Measurements from ENCODE around the gene C10orf95.

- no peak for TF ChIP-seq CTCF (IDR thresholded peaks at IDR 0.05)
- no peak for TF ChIP-seq EZH2phosphoT487 (IDR thresholded peaks at IDR 0.05)
- TF ChIP-seq EZH2 (IDR thresholded peaks at IDR 0.05) = no peak
These were observed 35.1 kb downstream of the C10orf95 start for GRCh38 chr10:102416283-102416682.

Measured in neural progenitor cell (in vitro differentiated cells).